NCI-H2029 treated with DMSO at 0.1 percent for 48 hours (cell line): ENCODE results near the gene PANK2.
"Not testable (repeated sequence)": the region's sequence is repeated elsewhere in the genome, so short reads cannot be mapped to it uniquely, and the experiment has no call there.

ENCODE experiments used
- DNase-seq: peaks from one replicate; lab custom pipeline; 2025; lab: John Stamatoyannopoulos, UW

PANK2 gene

GRCh38 chr20:3869839-3870634 lies 19.1 kb upstream of the PANK2 start:
- DNase-seq = no peak

- no peak for DNase-seq
Observed at GRCh38 chr20:3871550-3872265, 17.5 kb upstream of the PANK2 start.

DNA sequence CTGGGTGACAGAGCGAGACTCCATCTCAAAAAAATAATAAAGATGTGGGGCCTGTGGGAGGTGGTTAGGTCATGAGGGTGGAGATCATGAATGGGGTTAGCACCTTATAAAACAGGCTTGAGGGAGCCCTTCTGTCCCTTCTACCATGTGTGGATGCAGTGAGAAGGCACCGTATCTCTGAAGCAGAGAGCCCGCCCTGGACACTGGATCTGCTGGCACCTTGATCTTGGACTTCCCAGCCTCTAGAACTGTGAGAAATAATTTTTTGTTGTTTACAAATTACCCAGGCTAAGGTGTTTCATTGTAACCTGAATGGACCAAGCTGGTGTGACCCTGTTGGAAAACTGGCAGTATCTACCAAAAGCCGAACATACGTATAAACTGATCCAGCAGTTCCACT lies 15.7 kb upstream of the PANK2 start:
- DNase-seq = no peak

DNA sequence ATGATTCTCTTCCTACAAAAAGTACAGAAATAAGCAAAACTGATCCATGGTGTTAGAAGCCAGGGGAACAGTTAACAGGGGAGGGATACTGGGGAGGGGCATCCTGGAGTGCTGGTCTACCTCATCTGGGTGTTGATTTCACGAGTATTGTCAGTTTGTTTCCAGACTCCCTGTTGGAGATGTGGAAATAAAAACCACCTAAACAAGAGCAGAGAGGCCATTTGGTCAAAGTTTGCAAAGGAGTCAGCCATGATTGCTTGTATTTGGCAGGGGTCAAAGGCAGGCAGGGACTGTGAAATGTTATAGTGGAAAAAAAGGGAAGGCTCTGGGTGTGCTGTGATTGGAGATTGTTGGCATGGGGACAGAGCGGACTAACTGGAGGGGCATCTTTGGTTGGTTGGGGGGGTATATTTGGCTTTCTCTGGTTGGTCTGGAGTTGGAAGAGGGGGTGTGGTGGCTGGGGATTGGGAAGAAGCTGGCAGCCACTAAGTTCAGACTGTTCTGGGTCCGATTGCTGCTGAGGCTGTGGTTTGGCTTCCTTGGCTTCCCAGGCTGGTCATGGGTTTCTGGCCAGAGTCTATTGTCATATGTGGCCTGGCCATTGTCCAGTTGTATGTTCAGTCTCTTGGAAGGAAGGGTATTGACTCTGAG lies 14.9 kb upstream of the PANK2 start:
- DNase-seq = no peak

DNA sequence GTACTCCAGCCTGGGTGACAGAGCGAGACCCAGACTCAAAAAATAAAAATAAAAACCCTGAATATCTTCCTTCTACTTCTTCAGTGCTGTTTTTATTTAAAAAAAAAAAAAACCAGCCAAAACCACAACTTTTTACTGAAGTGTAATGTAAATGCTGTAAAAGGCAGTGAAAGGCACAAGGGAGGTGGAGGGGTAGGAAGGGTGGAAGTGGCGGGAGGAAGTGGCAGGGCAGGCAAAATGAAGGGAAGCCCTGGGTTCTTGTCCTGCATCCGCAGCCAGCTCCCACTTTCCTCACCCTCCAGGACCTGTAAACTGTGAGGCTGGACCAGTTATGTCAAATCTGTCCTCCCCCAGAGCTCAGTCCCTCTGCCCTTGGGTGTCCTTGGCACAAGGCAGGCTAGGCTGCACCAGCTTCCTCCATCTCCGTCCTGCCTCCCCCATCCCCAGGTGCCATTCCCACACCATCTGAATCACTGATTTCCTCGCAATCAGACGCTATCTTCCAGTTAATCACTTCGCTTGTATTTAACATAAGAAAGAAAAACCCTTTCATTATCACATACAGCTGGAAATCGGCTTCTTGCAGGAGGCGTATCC lies 13.7 kb upstream of the PANK2 start:
- DNase-seq = no peak

DNA sequence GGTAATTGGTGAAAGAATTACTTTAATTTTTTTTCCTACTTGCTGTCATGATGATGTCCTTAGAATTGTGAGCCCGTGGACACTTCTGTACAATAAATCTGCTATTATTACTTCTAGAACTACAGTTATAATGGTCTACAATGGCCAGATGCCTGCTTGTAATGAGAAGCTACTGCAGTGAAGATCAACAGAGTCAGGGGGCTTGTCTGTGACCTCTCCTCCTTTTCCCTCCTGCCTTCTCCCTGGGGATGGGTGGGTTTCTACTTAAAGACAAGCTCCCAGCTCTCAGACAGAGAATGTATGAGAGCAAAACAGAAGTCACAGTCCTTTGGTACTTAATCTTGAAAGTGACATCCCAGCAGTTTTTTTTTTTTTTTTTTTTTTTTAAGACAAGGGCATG lies 13.2 kb upstream of the PANK2 start:
- DNase-seq = no peak

DNA sequence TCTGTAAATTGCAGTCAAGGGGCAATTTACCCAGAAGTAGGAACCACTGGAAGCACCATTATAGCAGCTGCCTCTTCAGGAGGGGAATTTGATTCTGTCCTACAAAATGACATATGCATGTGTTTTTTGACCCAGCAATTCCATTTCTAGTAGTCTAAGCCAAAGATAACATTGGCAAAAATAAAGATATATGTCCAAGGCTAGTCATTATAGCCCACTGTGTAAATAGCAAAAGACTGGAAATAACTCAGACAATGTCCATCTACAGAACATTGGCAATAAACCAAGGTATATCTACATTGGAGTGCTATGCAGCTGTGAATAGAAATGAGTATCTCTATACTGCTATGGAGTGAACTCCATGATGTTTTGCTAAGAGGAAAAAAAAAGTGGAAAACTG lies 12.5 kb upstream of the PANK2 start:
- peak; percentile 89 for DNase-seq

GRCh38 chr20:3878921-3879274 lies 10.3 kb upstream of the PANK2 start:
- not testable (repeated sequence) for DNase-seq

DNA sequence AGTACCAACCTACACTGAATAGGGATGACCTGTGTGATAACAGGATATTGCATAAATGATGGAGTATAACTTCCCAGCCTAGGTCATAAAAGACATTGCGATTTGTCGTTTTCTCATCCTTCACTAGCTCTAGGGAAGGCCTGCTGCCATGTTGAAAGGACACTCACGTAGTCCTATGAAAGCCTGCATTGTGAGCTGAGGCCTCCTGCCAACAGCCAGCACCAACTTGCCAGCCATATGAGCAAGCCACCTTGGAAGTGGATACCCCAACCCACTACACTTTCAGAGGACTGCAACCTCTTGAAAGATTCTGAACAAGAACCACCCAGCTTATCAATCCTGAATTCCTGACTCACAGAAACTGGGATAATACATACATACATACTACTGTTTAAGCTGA lies 3.5 kb upstream of the PANK2 start:
- no peak for DNase-seq

DNA sequence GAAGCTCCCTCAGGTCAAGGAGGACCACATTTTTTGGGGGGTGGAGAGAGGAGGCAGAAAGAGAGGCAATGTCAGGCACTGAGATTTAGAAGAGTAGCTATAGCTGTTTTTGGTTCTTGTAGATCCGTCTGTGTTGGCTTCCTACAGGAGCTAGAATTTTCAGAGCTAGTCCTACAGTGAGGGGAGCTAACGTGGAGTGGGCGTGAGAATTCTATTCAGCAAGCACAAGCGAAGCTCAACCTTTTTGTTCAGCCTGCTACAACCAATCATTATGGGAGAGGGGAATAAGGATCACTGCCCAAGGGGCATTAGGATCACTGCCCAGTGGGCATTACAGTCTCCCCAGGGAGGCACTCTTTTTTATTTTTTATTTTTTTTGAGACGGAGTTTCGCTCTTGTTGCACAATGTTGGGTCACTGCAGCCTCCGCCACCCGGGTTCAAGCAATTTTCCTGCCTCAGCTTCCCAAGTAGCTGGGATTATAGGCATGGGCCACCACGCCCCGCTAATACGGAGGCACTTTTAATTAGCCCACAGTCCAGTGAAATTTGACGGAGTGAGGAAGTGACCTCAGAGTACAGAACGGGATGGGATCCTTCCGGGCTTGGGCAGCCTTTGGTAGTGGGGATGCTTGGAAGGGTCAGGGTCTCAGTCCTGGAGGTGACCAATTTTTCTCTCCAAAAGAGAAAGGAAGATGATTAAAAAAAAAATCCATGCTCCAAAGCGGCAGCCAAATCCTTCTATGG lies 1.1 kb upstream of the PANK2 start:
- no peak for DNase-seq

DNA sequence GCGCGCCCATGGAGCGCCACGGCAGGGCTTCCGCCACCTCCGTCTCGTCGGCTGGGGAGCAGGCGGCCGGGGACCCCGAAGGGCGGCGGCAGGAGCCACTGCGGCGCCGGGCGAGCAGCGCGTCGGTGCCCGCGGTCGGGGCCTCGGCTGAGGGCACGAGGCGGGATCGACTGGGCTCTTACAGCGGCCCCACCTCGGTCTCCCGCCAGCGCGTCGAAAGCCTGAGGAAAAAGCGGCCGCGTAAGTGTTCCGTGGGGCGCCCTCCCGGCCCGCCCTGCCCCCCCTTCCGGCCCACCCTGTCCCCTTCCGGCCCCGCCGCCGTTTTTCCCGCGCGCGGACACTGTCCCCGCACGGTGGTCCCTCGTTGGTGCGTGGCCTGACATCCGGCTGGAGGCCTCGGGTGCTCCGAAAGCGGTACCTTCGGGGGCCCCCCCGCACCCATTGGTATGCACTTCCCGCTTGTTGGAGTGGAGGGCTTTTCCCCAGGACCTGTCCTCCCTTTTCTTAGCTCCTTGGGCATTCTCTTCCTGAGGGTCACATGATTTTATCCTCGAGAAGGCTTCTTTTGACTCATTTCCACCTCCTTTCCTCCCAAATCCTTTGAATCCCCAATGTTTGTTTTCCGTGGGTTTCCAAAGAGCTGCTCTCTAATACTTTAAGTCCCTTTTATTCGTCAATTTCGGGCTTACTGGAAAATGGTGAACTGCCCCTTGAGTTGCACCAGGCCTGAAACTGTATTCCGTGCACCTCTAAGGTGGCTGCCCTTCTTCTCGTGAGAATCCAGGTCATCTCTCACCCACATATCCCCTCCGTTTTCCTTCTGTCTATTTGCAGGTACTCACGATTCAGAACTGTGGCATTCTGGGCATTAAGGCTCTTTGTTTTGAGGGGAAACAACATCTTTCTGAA lies 556 bp downstream of the PANK2 start:
- DNase-seq = no peak

DNA sequence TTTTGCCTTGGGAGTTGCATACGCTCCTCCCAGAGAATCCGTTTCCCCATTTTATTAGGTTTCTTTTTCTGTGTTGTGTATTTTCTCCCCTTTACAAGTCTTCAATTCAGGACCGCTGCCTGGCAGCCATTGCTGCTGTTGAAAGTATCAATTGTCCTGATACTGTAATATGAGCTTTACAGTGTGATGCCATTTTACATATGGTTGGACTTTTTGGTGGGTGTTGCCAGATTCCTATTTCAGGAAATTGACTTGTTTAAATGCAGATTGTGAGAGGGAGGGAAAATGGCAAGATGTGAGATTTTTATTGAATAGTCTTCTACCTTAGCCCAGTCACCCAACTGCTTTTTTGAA lies 1.2 kb downstream of the PANK2 start:
- DNase-seq = no peak

DNA sequence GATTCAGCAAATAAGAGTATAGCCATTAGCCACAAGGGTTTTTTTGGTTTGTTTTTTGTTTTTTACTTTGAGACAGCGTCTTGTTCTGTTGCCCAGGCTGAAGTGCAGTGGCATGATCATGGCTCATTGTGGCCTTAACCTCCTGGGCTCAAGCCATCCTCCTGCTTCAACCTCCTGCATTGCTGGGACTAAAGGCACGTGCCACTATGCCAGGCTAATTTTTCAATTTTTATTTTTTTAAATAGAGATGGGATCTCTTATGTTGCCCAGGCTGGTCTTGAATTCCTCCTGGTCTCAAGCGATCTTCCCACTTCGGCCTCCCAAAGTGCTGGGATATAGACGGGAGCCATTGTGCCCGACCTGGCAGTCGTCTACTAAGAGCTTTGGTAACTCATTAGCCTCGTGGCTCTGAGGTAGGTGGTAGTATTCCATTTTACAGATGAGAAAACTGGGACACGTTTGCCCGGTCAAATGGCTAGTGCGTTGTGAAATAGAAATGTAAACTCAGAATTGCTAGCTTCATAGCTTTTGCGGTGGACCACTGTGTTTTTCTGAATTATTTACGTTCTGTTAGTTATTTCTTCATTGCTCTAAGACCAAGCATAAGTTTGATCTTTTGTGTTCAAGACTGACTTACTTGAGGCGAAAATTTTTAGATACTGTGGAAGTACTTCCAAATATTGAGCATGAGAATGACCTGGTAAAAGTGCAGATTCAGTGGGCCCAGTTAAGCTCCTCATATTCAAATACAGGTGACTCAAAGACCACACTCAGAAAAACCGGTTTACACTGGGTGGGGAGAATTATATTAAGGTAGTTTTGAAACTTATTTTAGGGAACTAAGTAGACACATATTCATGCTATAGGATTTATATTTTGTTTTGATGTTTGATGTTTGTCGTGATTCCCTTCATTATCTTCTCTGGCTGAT lies 2.1 kb downstream of the PANK2 start:
- DNase-seq = no peak

DNA sequence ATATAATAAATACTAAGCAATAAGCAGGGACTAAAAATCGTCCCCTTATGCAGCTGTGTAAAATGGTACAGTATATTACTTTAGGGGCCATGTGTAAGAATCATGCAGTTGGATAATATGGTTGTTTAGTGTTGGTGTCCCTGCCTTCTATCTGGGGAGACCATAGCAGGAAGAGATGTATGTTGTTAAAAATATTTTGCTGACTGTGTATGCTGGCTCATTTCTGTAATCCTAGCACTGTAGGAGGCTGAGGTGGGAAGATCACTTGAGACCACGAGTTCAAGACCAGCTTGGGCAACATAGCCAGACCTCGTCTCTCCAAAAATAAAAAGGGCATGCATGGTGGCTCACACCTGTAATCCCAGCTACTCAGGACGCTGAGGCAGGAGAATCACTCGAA lies 5.6 kb downstream of the PANK2 start:
- DNase-seq = no peak

- DNase-seq = no peak
Observed at GRCh38 chr20:3896302-3896701, 7.1 kb downstream of the PANK2 start.

DNA sequence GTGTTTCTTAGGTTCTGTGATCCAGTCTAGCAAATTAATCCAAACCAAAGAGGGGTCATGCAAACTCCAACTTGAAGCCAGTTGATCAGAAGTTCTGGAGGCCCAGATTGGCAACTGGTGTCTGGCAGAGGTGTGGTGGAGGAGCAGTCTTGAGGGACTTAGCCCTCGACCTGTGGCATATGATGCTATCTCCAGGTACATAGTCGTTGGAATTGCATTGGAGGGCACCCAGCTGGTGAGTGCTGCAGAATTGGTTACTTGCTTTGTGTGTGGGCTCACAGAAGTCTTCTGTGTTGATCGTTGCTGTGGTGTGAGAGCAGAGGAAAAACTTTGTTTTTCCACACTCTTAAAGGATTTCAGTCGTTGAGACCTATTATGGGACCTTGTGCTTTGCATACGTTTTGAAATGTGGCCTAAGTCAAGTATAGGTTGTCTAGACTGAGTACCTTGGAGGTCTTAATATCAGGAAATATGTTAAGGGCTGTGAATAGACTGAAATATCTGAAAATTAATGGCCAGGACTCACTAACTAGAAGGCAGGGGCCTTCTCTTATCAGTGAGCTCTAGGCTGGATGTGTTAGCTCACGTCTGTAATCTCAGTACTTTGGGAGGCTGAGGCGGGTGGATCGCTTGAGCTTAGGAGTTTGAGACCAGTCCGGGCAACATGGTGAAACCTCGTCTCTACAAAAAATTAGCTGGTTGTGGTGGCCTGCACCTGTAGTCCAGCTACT lies 7.8 kb downstream of the PANK2 start:
- DNase-seq = no peak

- not testable (repeated sequence) for DNase-seq
Observed at GRCh38 chr20:3898181-3898580, 9.0 kb downstream of the PANK2 start.

- DNase-seq = no peak
Observed at GRCh38 chr20:3898639-3899038, 9.5 kb downstream of the PANK2 start.

DNA sequence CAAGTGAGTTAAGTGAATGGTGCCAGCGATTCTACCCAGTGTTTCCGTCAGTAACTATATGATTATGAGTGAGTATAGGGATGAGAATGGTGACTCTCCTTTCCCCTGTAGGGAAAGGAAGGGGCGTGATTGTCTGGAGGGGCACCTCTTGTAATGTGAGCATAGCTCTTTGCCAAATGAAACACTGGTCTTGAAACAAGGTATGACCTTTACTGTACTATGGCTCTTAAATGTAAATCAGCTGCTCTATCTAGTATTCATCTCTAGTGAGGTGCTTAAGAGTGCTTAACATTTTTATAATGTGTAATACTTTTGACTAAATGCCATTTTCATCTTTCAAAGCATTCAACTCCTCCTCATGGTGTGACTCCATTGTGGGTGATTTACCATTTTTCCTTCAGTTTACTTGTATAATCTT lies 11.0 kb downstream of the PANK2 start:
- DNase-seq = peak; percentile 70
